DMS 273 (cell line): ENCODE results near the gene CLTA.

ENCODE experiments used
- DNase-seq: peaks from one replicate; lab custom pipeline; 2025; ENCODE audit not compliant: unreplicated experiment; lab: John Stamatoyannopoulos, UW

The CLTA gene

GRCh38 chr9:36187414-36187813 lies 3.3 kb upstream of the CLTA start:
- DNase-seq, result no peak

GRCh38 chr9:36188212-36188611 lies 2.5 kb upstream of the CLTA start:
- no peak for DNase-seq

- DNase-seq, result no peak
Observed at GRCh38 chr9:36189976-36190375, 745 bp upstream of the CLTA start.

- peak; percentile 58 for DNase-seq
Observed at GRCh38 chr9:36191290-36191645, 547 bp downstream of the CLTA start.

GRCh38 chr9:36191686-36192085 lies 965 bp downstream of the CLTA start:
- DNase-seq, result peak; percentile 38

- peak; percentile 60 for DNase-seq
Observed at GRCh38 chr9:36192196-36192595, 1.5 kb downstream of the CLTA start.

GRCh38 chr9:36193023-36193422 lies 2.3 kb downstream of the CLTA start:
- DNase-seq, result no peak

GRCh38 chr9:36194326-36195000 lies 3.7 kb downstream of the CLTA start:
- no peak for DNase-seq

- peak; percentile 20 for DNase-seq
Observed at GRCh38 chr9:36204906-36205547, 14.3 kb downstream of the CLTA start.

- no peak for DNase-seq
Observed at GRCh38 chr9:36207016-36207415, 16.3 kb downstream of the CLTA start.

GRCh38 chr9:36207546-36208012 lies 16.9 kb downstream of the CLTA start:
- DNase-seq, result no peak

GRCh38 chr9:36208521-36209253 lies 18.0 kb downstream of the CLTA start:
- no peak for DNase-seq

- DNase-seq, result no peak
Observed at GRCh38 chr9:36210722-36211121, 20.0 kb downstream of the CLTA start.

- DNase-seq, result no peak
Observed at GRCh38 chr9:36211510-36211909, 20.8 kb downstream of the CLTA start.

- no peak for DNase-seq
Observed at GRCh38 chr9:36213387-36213786, 22.7 kb downstream of the CLTA start.

- no peak for DNase-seq
Observed at GRCh38 chr9:36213989-36214388, 23.3 kb downstream of the CLTA start.

GRCh38 chr9:36214571-36214970 lies 23.9 kb downstream of the CLTA start:
- peak; percentile 58 for DNase-seq

GRCh38 chr9:36217256-36217968 lies 26.7 kb downstream of the CLTA start:
- no peak for DNase-seq

- no peak for DNase-seq
Observed at GRCh38 chr9:36218011-36218410, 27.3 kb downstream of the CLTA start.

GRCh38 chr9:36218411-36218901 lies 27.7 kb downstream of the CLTA start:
- DNase-seq, result no peak

- DNase-seq, result no peak
Observed at GRCh38 chr9:36221667-36222066, 30.9 kb downstream of the CLTA start.
